Transverse colon (tissue), 4 donors: ENCODE results near the gene ATG16L1. TPM values are rescaled to one million over a fixed set of nuclear protein-coding genes. Genes with fewer than 3 reads are reported as not detected.

Source experiments
- DNase-seq: peaks from one replicate; pipeline ENCODE4 v3.0.0-alpha.2; 2019
- H3K27ac ChIP-seq, 4 donors: fragments of 200-600 bp; sonication (generic); 2 replicates each; pipeline ENCODE4 v1.5.1; 2016 to 2018; ENCODE audit warnings: inconsistent platforms in 4 of 4
- H3K27me3 ChIP-seq: fragments of 200-600 bp; sonication (generic); 2 replicates; pipeline ENCODE4 v1.5.1; 2017; ENCODE audit warnings: inconsistent platforms
- H3K36me3 ChIP-seq, 4 donors: fragments of 200-600 bp; sonication (generic); 2 replicates each; pipeline ENCODE4 v1.5.1; 2017 to 2019; ENCODE audit warnings: inconsistent platforms in 4 of 4
- H3K4me1 ChIP-seq, 4 donors: fragments of 200-600 bp; sonication (generic); 2 replicates each; pipeline ENCODE4 v1.5.1; 2017 to 2020; ENCODE audit warnings: inconsistent platforms in 4 of 4
- H3K4me3 ChIP-seq, 4 donors: fragments of 200-600 bp; sonication (generic); 1 replicate in 1 of 4; 2 replicates in 3 of 4; pipeline versions ENCODE4 v1.5.1 to v1.6.1; 2017 to 2019; ENCODE audit warnings: inconsistent platforms in 4 of 4
- H3K9me3 ChIP-seq, 2 donors: fragments of 200-600 bp; sonication (generic); 2 replicates each; pipeline ENCODE4 v1.5.1; 2017 to 2019; ENCODE audit warnings: inconsistent platforms in 2 of 2
- EP300 ChIP-seq: sonication (generic); formaldehyde crosslinking; IDR thresholded peaks from one replicate; pipeline ENCODE4 v1.6.1; 2017; ENCODE audit warnings: antibody characterized with exemption, low read depth
- POLR2A ChIP-seq: fragments of 450-650 bp; IDR thresholded peaks from one replicate; pipeline ENCODE4 v1.6.1; 2016; ENCODE audit warnings: antibody characterized with exemption, mild to moderate bottlenecking, moderate library complexity
- POLR2AphosphoS5 ChIP-seq, 3 donors: sonication (generic); formaldehyde crosslinking; IDR thresholded peaks; one replicate each; pipeline ENCODE4 v1.6.1; 2016; ENCODE audit warnings: antibody characterized with exemption in 3 of 3
- WGBS, 2 donors: methylation state at CpG; one replicate each; pipeline ENCODE4 v1.1.5; 2018; ENCODE audit warnings: low coverage in 1 of 2; 5-methylcytosine and 5-hydroxymethylcytosine counted together
- in situ Hi-C, 4 donors: fragments of 200-750 bp; cut with MboI; loops; one replicate each; pipeline versions ENCODE4 v1.15.0 to v1.15.1; 2017; ENCODE audit warnings: low sequenced_read_pairs in 3 of 4, low pct_ligation_motif_present in 1 of 4, low pct_unique_long_range_greater_than_20kb in 1 of 4
- intact Hi-C: fragments of 100-400 bp; cut with DNase I; formaldehyde crosslinking; loops from one replicate; pipeline ENCODE4 v1.15.1; 2023; ENCODE audit warnings: low total_unique reads
- total RNA-seq, 4 donors: library from RNA; depleted of rRNA; stranded (reverse); fragments of >200 nt; gene quantifications; one replicate each; pipeline ENCODE4 v1.1.0, GENCODE V29; 2016
- TF ChIP-seq, protein P1 (sequence below), 5 experiments: fragments of 200-600 bp in 3 of 5; fragments of 450-650 bp in 2 of 5; sonication (generic) in 3 of 5; IDR thresholded peaks; 1 replicate in 2 of 5; 2 replicates in 3 of 5; pipeline ENCODE4 v1.5.1; 2016 to 2017; ENCODE audit warnings: antibody characterized with exemption in 5 of 5, inconsistent platforms in 3 of 5, mild to moderate bottlenecking in 2 of 5, moderate library complexity in 1 of 5

Gene ATG16L1
- total RNA-seq, 4 donors from 2014 or later: 10.1 to 101 (median 50.3) TPM

GRCh38 chr2:233287871-233288270 lies 36.4 kb downstream of the ATG16L1 start:
- intact Hi-C loops (no loop called here), in situ Hi-C loops (loop anchor here in 1 of 4 donors (25.0 kb wide), 1 partner anchor 149 kb away; no protein-coding TSS in a partner anchor)
- Histone ChIP-seq H3K27ac (no peak overlapping the region), H3K36me3 (peaks cover 0 to 69% (median 30%) of the 10 kb centered on the region in 4 donors), H3K9me3 (no peaks in the 10 kb centered on the region), H3K4me1 (no peaks in the 10 kb centered on the region), H3K4me3 (no peak overlapping the region), H3K27me3 (no peaks in the 10 kb centered on the region)
- 99 to 100% methylated on average over 4 to 6 of the region's 6 CpGs for WGBS, 2 donors
- DNase-seq: no peak
- TF ChIP-seq, protein P1, sequence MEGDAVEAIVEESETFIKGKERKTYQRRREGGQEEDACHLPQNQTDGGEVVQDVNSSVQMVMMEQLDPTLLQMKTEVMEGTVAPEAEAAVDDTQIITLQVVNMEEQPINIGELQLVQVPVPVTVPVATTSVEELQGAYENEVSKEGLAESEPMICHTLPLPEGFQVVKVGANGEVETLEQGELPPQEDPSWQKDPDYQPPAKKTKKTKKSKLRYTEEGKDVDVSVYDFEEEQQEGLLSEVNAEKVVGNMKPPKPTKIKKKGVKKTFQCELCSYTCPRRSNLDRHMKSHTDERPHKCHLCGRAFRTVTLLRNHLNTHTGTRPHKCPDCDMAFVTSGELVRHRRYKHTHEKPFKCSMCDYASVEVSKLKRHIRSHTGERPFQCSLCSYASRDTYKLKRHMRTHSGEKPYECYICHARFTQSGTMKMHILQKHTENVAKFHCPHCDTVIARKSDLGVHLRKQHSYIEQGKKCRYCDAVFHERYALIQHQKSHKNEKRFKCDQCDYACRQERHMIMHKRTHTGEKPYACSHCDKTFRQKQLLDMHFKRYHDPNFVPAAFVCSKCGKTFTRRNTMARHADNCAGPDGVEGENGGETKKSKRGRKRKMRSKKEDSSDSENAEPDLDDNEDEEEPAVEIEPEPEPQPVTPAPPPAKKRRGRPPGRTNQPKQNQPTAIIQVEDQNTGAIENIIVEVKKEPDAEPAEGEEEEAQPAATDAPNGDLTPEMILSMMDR (IDR thresholded peaks at IDR 0.05): no peak
- no peak for TF ChIP-seq EP300
- no peak for TF ChIP-seq POLR2AphosphoS5 (IDR thresholded peaks at IDR 0.05)
- no peak for TF ChIP-seq POLR2A

DNA sequence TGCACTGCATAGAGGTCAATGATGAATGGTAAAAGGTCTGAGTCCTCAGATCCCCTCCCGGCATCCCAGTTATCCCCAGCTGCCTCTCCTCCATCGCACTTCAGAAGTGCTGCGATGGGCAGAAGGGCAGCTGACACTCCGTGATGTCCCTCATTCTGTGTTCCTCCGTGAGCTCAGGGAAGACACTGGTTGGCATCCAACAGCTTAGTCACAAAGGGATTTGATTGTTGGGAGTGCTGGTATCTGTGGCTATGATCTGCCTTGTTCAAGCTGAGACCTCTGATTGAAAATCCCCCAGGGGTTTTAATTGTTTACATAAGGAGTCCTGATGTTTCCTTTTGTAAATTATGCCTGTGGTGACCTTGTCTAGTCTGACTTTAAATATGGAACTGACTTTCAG lies 37.2 kb downstream of the ATG16L1 start:
- Histone ChIP-seq H3K9me3 (no peaks in the 10 kb centered on the region), H3K4me3 (no peak overlapping the region), H3K27ac (no peak overlapping the region), H3K4me1 (no peaks in the 10 kb centered on the region), H3K27me3 (no peaks in the 10 kb centered on the region), H3K36me3 (peaks cover 0 to 70% (median 29%) of the 10 kb centered on the region in 4 donors)
- intact Hi-C loops: no loop called here
- in situ Hi-C loops: loop anchor here in 1 of 4 donors (25.0 kb wide), 1 partner anchor 149 kb away; no protein-coding TSS in a partner anchor
- no peak for TF ChIP-seq EP300
- TF ChIP-seq, protein P1 (IDR thresholded peaks at IDR 0.05): no peak
- no peak for TF ChIP-seq POLR2AphosphoS5 (IDR thresholded peaks at IDR 0.05)
- no peak for TF ChIP-seq POLR2A
- WGBS, 2 donors: 84 to 97% methylated on average over 3 to 5 of the region's 5 CpGs
- no peak for DNase-seq

GRCh38 chr2:233289648-233290047 lies 38.2 kb downstream of the ATG16L1 start:
- no peak overlapping the region for H3K4me3 ChIP-seq
- intact Hi-C loops (no loop called here), in situ Hi-C loops (loop anchor here in 1 of 4 donors (25.0 kb wide), 1 partner anchor 148 kb away; no protein-coding TSS in a partner anchor)
- peaks cover 0 to 69% (median 29%) of the 10 kb centered on the region in 4 donors for H3K36me3 ChIP-seq
- no peaks in the 10 kb centered on the region for H3K9me3 ChIP-seq
- whole genome bisulfite sequencing, 2 donors: 89 to 100% methylated on average over 1 to 12 of the region's 12 CpGs
- TF ChIP-seq, protein P1 (IDR thresholded peaks at IDR 0.05): no peak
- no peak for TF ChIP-seq POLR2AphosphoS5 (IDR thresholded peaks at IDR 0.05)
- H3K27me3 ChIP-seq: no peaks in the 10 kb centered on the region
- no peaks in the 10 kb centered on the region for H3K4me1 ChIP-seq
- no peak overlapping the region for H3K27ac ChIP-seq
- no peak for DNase-seq

GRCh38 chr2:233290051-233290845 lies 38.8 kb downstream of the ATG16L1 start:
- no peak for TF ChIP-seq POLR2AphosphoS5 (IDR thresholded peaks at IDR 0.05)
- no peak for TF ChIP-seq POLR2A
- TF ChIP-seq EP300: no peak
- TF ChIP-seq, protein P1 (IDR thresholded peaks at IDR 0.05): no peak
- DNase-seq: no peak
- Histone ChIP-seq H3K27me3 (no peaks in the 10 kb centered on the region), H3K36me3 (peaks cover 0 to 68% (median 26%) of the 10 kb centered on the region in 4 donors), H3K27ac (no peak overlapping the region), H3K4me1 (no peaks in the 10 kb centered on the region), H3K9me3 (no peaks in the 10 kb centered on the region), H3K4me3 (no peak overlapping the region)
- intact Hi-C loops (no loop called here), in situ Hi-C loops (loop anchor here in 1 of 4 donors (25.0 kb wide), 1 partner anchor 147 kb away; no protein-coding TSS in a partner anchor)
- 82 to 85% methylated on average over 10 of the region's 10 CpGs for WGBS, 2 donors
